KMS-11 (cell line): ENCODE results near the gene TJAP1.

Source experiments
- H2AFZ ChIP-seq: fragments of 200-600 bp; sonication (generic); 2 replicates; pipeline ENCODE4 v1.6.1; 2016; ENCODE audit warnings: antibody characterized with exemption, mixed run types, low read depth
- H3K27ac ChIP-seq: fragments of 200-600 bp; sonication (generic); 2 replicates; pipeline ENCODE4 v1.6.1; 2016; ENCODE audit warnings: mild to moderate bottlenecking, mixed run types
- H3K27me3 ChIP-seq: fragments of 200-600 bp; sonication (generic); 2 replicates; pipeline ENCODE4 v1.6.1; 2017; ENCODE audit warnings: mild to moderate bottlenecking, low read depth, mixed run types, moderate library complexity; ENCODE audit not compliant: insufficient read depth
- H3K36me3 ChIP-seq: fragments of 200-600 bp; sonication (generic); 2 replicates; pipeline ENCODE4 v1.6.1; 2017; ENCODE audit warnings: mild to moderate bottlenecking, mixed run types; ENCODE audit not compliant: insufficient read depth
- H3K4me1 ChIP-seq: fragments of 200-600 bp; sonication (generic); 2 replicates; pipeline ENCODE4 v1.6.1; 2016; ENCODE audit warnings: mild to moderate bottlenecking, low read depth, mixed run types; ENCODE audit not compliant: poor library complexity, severe bottlenecking
- H3K4me2 ChIP-seq: fragments of 200-600 bp; sonication (generic); 2 replicates; pipeline ENCODE4 v1.7.0; 2016; ENCODE audit warnings: mild to moderate bottlenecking, mixed run types
- H3K4me3 ChIP-seq: fragments of 200-600 bp; sonication (generic); IDR thresholded peaks from 2 replicates; pipeline ENCODE4 v1.6.1; 2017; ENCODE audit warnings: low read depth, low read length, mixed read lengths; ENCODE audit not compliant: insufficient read depth
- H3K79me2 ChIP-seq: fragments of 200-600 bp; sonication (generic); 2 replicates; pipeline ENCODE4 v1.6.1; 2016; ENCODE audit warnings: low read depth, mixed run types; ENCODE audit not compliant: insufficient read depth
- H3K9ac ChIP-seq: fragments of 200-600 bp; sonication (generic); 2 replicates; pipeline ENCODE4 v1.6.1; 2016; ENCODE audit warnings: mild to moderate bottlenecking, mixed run types
- H4K20me1 ChIP-seq: fragments of 200-600 bp; sonication (generic); 2 replicates; pipeline ENCODE4 v1.6.1; 2016; ENCODE audit warnings: mild to moderate bottlenecking, mixed run types; ENCODE audit not compliant: insufficient read depth
- CTCF ChIP-seq: fragments of 200-600 bp; sonication (generic); conservative IDR thresholded peaks from 2 replicates; pipeline ENCODE4 v1.6.1; 2017; ENCODE audit warnings: low read depth, mild to moderate bottlenecking, antibody characterized with exemption, low read length, moderate library complexity, mixed read lengths

TJAP1 gene

GRCh38 chr6:43450699-43451131 is 26.7 kb upstream of the TJAP1 start:
- TF ChIP-seq CTCF, result no peak
- no peak overlapping the region for H3K4me3 ChIP-seq
- H3K36me3 ChIP-seq, result no peaks in the 10 kb centered on the region
- H3K4me1 ChIP-seq, result peaks cover 4% of the 10 kb centered on the region
- no peak overlapping the region for H3K27ac ChIP-seq
- no peak overlapping the region for H3K9ac ChIP-seq
- H2AFZ ChIP-seq, result no peak overlapping the region
- H3K27me3 ChIP-seq, result peaks cover 8% of the 10 kb centered on the region
- H3K79me2 ChIP-seq, result no peaks in the 10 kb centered on the region
- no peak overlapping the region for H3K4me2 ChIP-seq
- H4K20me1 ChIP-seq, result no peaks in the 10 kb centered on the region

DNA sequence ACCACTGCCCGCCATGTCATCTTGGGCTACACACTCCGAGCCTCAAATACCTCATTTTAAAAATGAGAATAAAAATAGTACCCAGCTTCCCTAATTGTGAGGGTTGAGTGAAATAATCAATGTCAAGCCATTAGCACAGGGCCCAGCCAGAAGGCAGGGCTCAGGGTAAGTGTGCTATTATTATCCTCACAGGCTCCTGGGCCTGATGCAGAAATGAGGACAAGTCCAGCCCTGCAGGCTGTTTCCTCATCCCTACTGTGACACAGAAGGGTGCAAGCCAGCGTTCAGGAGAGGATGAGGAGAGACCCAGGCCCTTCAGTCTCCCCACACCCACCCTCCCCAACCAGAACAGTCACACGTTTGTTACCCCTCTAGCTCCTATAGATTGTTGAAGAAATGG is 26.0 kb upstream of the TJAP1 start:
- no peak overlapping the region for H3K9ac ChIP-seq
- TF ChIP-seq CTCF, result no peak
- H3K4me1 ChIP-seq, result peaks cover 10% of the 10 kb centered on the region
- H3K27me3 ChIP-seq, result peaks cover 15% of the 10 kb centered on the region
- no peaks in the 10 kb centered on the region for H4K20me1 ChIP-seq
- no peaks in the 10 kb centered on the region for H3K79me2 ChIP-seq
- no peak overlapping the region for H3K27ac ChIP-seq
- H2AFZ ChIP-seq, result no peak overlapping the region
- H3K36me3 ChIP-seq, result no peaks in the 10 kb centered on the region
- no peak overlapping the region for H3K4me3 ChIP-seq
- H3K4me2 ChIP-seq, result no peak overlapping the region

- H3K4me2 ChIP-seq, result no peak overlapping the region
- no peaks in the 10 kb centered on the region for H4K20me1 ChIP-seq
- TF ChIP-seq CTCF, result no peak
These were observed 25.4 kb upstream of the TJAP1 start for GRCh38 chr6:43451939-43452338.

GRCh38 chr6:43452896-43453295 is 24.5 kb upstream of the TJAP1 start:
- H3K4me1 ChIP-seq, result peaks cover 10% of the 10 kb centered on the region
- no peak overlapping the region for H3K4me2 ChIP-seq
- no peak overlapping the region for H3K27ac ChIP-seq
- no peak overlapping the region for H3K9ac ChIP-seq
- H3K27me3 ChIP-seq, result peaks cover 21% of the 10 kb centered on the region
- no peak overlapping the region for H2AFZ ChIP-seq
- H3K79me2 ChIP-seq, result no peaks in the 10 kb centered on the region
- no peaks in the 10 kb centered on the region for H3K36me3 ChIP-seq
- TF ChIP-seq CTCF, result no peak
- no peak overlapping the region for H3K4me3 ChIP-seq
- H4K20me1 ChIP-seq, result no peaks in the 10 kb centered on the region

More at GRCh38 chr6:43451939-43452338, 25.4 kb upstream of the TJAP1 start:
- Histone ChIP-seq H3K4me3 (no peak overlapping the region), H3K79me2 (no peaks in the 10 kb centered on the region), H3K27ac (no peak overlapping the region), H3K9ac (no peak overlapping the region), H3K27me3 (peaks cover 20% of the 10 kb centered on the region), H3K36me3 (no peaks in the 10 kb centered on the region), H2AFZ (no peak overlapping the region), H3K4me1 (peaks cover 10% of the 10 kb centered on the region)

DNA sequence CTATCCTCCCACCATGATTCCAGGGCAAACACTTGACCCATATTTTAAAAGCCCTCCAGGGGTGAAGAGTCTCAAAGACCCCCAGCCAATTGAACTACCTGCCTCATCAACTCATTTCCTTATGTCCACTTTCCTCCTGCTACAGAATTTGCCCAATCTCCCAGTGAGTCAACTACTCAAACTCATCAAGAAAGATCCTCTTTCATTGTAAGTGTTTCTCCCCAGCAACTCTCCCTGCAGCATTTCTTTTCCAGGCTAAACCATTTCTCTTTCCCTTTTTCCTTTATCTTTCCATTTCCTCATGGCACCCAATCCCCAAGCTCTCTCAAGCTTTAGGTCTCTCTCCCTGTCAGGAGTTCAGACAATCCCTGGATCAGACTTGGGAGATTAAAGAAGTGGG is 23.5 kb upstream of the TJAP1 start:
- no peak for TF ChIP-seq CTCF
- no peaks in the 10 kb centered on the region for H4K20me1 ChIP-seq
- H3K9ac ChIP-seq, result no peak overlapping the region
- H3K36me3 ChIP-seq, result no peaks in the 10 kb centered on the region
- no peak overlapping the region for H2AFZ ChIP-seq
- no peak overlapping the region for H3K4me3 ChIP-seq
- H3K4me2 ChIP-seq, result no peak overlapping the region
- H3K4me1 ChIP-seq, result peaks cover 10% of the 10 kb centered on the region
- peaks cover 21% of the 10 kb centered on the region for H3K27me3 ChIP-seq
- H3K79me2 ChIP-seq, result no peaks in the 10 kb centered on the region
- H3K27ac ChIP-seq, result no peak overlapping the region
